CD4-positive, CD25-positive, alpha-beta regulatory T cell (primary cell): Measurements from ENCODE around the gene TMPRSS4. TPM values are rescaled to one million over a fixed set of nuclear protein-coding genes. Genes with fewer than 3 reads are reported as not detected.

Experiments used
- ATAC-seq, 2 donors: fragments of 150-1000 bp; cut with Tn5 transposase; one replicate each; pipeline ENCODE4 v1.10.0; 2021; ENCODE audit warnings: low read depth in 2 of 2, moderate number of reproducible peaks in 2 of 2, moderate library complexity in 1 of 2
- DNase-seq, 3 donors: peaks; one replicate each; pipeline versions ENCODE4 v3.0.0 to v3.0.0-alpha.2; 2012 to 2022; ENCODE audit warnings: mixed read lengths in 1 of 3
- H3K27ac ChIP-seq: one replicate; pipeline ENCODE4 v1.7.0; 2013; ENCODE audit warnings: mild to moderate bottlenecking, low read length; ENCODE audit not compliant: insufficient read depth, poor library complexity, severe bottlenecking
- H3K27me3 ChIP-seq: one replicate; pipeline ENCODE4 v1.7.0; 2013; ENCODE audit warnings: low read length; ENCODE audit not compliant: control insufficient read depth, insufficient read depth
- H3K36me3 ChIP-seq: one replicate; pipeline ENCODE4 v1.7.0; 2013; ENCODE audit warnings: mild to moderate bottlenecking, low read length, moderate library complexity; ENCODE audit not compliant: control insufficient read depth, insufficient read depth
- H3K4me1 ChIP-seq: 2 replicates; pipeline ENCODE4 v1.7.0; 2013; ENCODE audit warnings: mild to moderate bottlenecking, low read length; ENCODE audit not compliant: insufficient read depth, control insufficient read depth, poor library complexity, severe bottlenecking
- H3K4me3 ChIP-seq: one replicate; pipeline ENCODE4 v1.7.0; 2013; ENCODE audit warnings: low read depth, mild to moderate bottlenecking, low read length, moderate library complexity
- H3K9me3 ChIP-seq, 2 experiments: 1 replicate in 1 of 2; 2 replicates in 1 of 2; pipeline ENCODE4 v1.7.0; 2013; ENCODE audit warnings: low read length in 2 of 2, mild to moderate bottlenecking in 1 of 2, moderate library complexity in 1 of 2; ENCODE audit not compliant: control insufficient read depth in 2 of 2
- H3K27ac Mint-ChIP-seq, 3 donors: one replicate each; pipeline ENCODE4 v1.8.0; 2020 to 2022; ENCODE audit warnings: mild to moderate bottlenecking in 3 of 3, mixed read lengths in 3 of 3, moderate library complexity in 2 of 3
- H3K27me3 Mint-ChIP-seq: one replicate; pipeline ENCODE4 v1.8.0; 2022; ENCODE audit warnings: mild to moderate bottlenecking, mixed read lengths
- H3K36me3 Mint-ChIP-seq: one replicate; pipeline ENCODE4 v1.8.0; 2020; ENCODE audit warnings: mixed read lengths
- H3K4me1 Mint-ChIP-seq, 4 donors: one replicate each; pipeline ENCODE4 v1.8.0; 2020 to 2022; ENCODE audit warnings: mixed read lengths in 4 of 4, mild to moderate bottlenecking in 1 of 4
- H3K4me3 Mint-ChIP-seq, 4 donors: one replicate each; pipeline ENCODE4 v1.8.0; 2020 to 2022; ENCODE audit warnings: mild to moderate bottlenecking in 4 of 4, mixed read lengths in 4 of 4, moderate library complexity in 3 of 4
- H3K9me3 Mint-ChIP-seq, 7 donors: one replicate each; pipeline ENCODE4 v1.8.0; 2020 to 2022; ENCODE audit warnings: mixed read lengths in 7 of 7, mild to moderate bottlenecking in 3 of 7, moderate library complexity in 2 of 7
- polyA plus RNA-seq, 4 donors: library from polyadenylated mRNA; unstranded; fragments of 300-500 nt; fragmentation: Illumina TruSeq; gene quantifications; one replicate each; pipeline ENCODE4 v1.2.3, GENCODE V29; 2021
- total RNA-seq: library from RNA; stranded (reverse); gene quantifications from one replicate; pipeline ENCODE4 v1.2.3, GENCODE V29; 2022

TMPRSS4 gene
- total and polyA plus RNA-seq, 5 donors from 2014 or later: not detected

DNA sequence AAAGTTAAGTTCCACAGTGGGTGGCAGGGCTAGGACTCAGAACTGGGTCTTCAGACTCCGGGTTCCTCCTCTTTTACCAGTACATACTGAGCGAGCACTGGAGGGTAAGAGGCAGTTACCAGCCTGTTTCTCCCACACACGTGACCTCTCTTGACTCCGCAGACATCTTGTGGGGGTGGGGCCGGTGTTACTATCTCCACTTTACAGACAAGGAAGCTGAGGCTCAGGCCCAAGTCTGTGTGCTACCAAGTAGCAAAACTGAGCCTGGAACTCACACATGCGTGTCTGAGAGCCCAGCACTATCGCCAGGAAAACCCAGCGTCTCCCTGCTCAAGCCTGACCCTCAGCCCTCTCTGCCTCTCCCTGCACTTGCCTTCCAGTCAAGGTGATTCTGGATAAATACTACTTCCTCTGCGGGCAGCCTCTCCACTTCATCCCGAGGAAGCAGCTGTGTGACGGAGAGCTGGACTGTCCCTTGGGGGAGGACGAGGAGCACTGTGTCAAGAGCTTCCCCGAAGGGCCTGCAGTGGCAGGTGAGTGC, 25.9 kb downstream of the TMPRSS4 start:
- Mint-ChIP-seq H3K4me3 (no peak overlapping the region), H3K27me3 (peaks cover 5% of the 10 kb centered on the region), H3K27ac (no peak overlapping the region), H3K36me3 (no peaks in the 10 kb centered on the region), H3K4me1 (peaks cover 0 to 2% (median 0%) of the 10 kb centered on the region in 4 donors), H3K9me3 (peaks cover 0 to 4% (median 0%) of the 10 kb centered on the region in 7 donors)
- Histone ChIP-seq H3K4me3 (no peak overlapping the region), H3K27me3 (no peaks in the 10 kb centered on the region), H3K4me1 (no peaks in the 10 kb centered on the region), H3K36me3 (no peaks in the 10 kb centered on the region), H3K9me3 (no peaks in the 10 kb centered on the region), H3K27ac (no peak overlapping the region)
- ATAC-seq (no peak), DNase-seq (no peak)

DNA sequence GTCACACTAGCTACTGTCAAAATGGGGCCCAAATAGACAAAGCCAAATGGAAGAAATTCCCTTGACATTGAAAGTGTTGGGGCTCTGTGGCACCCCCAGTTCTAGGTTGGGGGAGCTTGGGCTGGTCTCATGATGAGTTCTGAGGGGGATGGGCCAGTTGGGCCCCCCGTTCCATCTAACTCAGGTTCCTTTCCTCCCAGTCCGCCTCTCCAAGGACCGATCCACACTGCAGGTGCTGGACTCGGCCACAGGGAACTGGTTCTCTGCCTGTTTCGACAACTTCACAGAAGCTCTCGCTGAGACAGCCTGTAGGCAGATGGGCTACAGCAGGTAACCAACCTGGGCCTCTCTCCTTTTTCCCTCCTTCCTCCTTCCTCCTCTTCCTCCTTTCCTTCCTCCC, 27.6 kb downstream of the TMPRSS4 start:
- Mint-ChIP-seq H3K9me3 (peaks cover 0 to 4% (median 0%) of the 10 kb centered on the region in 7 donors), H3K27ac (peak overlapping the region in 1 of 3 donors; percentile 17), H3K4me1 (no peaks in the 10 kb centered on the region), H3K36me3 (no peaks in the 10 kb centered on the region), H3K27me3 (peaks cover 5% of the 10 kb centered on the region), H3K4me3 (no peak overlapping the region)
- DNase-seq (no peak), ATAC-seq (no peak)
- Histone ChIP-seq H3K27me3 (no peaks in the 10 kb centered on the region), H3K36me3 (no peaks in the 10 kb centered on the region), H3K4me3 (no peak overlapping the region), H3K4me1 (no peaks in the 10 kb centered on the region), H3K27ac (no peak overlapping the region), H3K9me3 (no peaks in the 10 kb centered on the region)

DNA sequence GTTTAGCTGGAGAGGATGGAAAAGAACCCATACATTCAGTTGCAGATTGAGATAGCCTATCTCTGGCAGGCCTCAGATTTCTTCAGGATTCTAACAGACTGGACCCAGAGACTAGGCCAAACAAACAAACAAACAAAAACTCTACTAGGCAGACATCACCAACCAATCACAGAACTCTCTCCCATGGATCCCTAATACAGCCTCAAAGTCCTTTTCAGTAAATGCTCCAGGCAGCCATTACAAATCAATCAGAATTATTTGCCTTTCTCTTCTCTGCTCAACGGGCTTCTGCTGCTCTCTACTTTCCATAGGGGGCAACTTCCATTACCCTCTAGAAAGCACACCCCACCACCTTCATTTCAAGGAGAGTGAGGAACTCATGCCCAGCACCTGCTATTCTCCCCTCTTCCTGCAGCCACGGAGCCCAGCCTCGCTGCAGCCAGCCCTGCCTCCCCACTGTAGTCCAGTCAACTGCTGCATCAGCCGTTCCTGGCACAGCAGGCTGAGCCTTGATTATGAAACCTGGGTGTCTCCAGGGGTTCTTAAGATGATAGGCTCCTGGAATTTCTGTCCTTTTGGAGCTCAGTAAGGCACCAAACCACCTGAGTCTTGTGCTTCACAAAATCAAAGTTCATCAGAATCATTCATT, 28.9 kb downstream of the TMPRSS4 start:
- Mint-ChIP-seq H3K27ac (no peak overlapping the region), H3K9me3 (peaks cover 0 to 4% (median 0%) of the 10 kb centered on the region in 7 donors), H3K4me3 (no peak overlapping the region), H3K36me3 (no peaks in the 10 kb centered on the region), H3K4me1 (no peaks in the 10 kb centered on the region), H3K27me3 (peaks cover 10% of the 10 kb centered on the region)
- Histone ChIP-seq H3K36me3 (no peaks in the 10 kb centered on the region), H3K4me1 (no peaks in the 10 kb centered on the region), H3K27ac (no peak overlapping the region), H3K9me3 (no peaks in the 10 kb centered on the region), H3K27me3 (no peaks in the 10 kb centered on the region), H3K4me3 (no peak overlapping the region)
- DNase-seq: no peak
- no peak for ATAC-seq

DNA sequence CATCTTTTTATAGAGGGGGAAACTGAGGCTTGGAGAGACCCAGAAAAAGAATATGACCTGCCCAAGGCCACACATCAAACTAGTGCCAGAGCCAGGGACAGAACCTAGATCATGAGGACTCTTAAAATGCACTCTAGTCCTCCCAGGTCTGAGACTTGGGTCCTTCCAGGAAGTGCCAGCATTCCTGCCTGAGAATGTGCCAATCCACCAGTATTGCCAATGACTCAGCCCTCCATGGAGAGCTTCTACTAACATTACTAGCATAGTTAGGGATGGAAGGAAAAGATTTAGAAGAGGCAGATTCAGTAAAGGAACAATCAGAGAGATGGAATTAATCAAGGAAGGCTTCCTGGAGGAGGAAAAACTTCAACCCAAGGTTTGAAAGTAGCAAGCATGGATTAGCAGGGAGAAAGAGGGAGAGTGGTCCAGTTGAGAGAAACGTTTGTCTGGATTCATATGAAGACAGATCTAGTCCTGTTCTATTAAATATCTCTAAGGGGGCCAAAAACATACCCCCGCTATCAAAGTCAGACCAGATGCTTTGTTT, 30.0 kb downstream of the TMPRSS4 start:
- no peak overlapping the region for H3K27ac ChIP-seq
- Mint-ChIP-seq H3K4me1 (no peaks in the 10 kb centered on the region), H3K36me3 (no peaks in the 10 kb centered on the region), H3K9me3 (peaks cover 0 to 4% (median 0%) of the 10 kb centered on the region in 7 donors), H3K27ac (no peak overlapping the region), H3K4me3 (no peak overlapping the region), H3K27me3 (peaks cover 10% of the 10 kb centered on the region)
- no peaks in the 10 kb centered on the region for H3K36me3 ChIP-seq
- ATAC-seq (no peak), DNase-seq (no peak)
- no peak overlapping the region for H3K4me3 ChIP-seq
- no peaks in the 10 kb centered on the region for H3K27me3 ChIP-seq
- no peaks in the 10 kb centered on the region for H3K9me3 ChIP-seq
- no peaks in the 10 kb centered on the region for H3K4me1 ChIP-seq

DNA sequence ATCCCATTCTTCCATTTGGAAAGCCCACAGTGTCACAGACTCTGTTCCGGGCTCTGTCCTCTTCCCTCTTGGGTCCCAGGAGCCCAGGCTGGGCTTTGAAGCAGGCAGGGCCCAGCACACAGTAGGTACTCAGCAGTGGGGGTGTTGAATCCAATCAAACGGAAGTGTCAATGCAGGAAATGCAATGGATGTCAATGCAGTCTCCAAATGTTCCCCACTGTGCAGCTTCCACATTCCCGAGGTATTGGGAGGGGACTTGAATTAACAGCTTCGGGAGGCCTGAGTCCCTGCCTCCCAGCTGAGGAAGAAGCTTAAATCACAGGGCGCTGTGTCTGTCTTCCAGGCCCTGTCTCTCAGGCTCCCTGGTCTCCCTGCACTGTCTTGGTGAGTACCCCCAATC, 31.6 kb downstream of the TMPRSS4 start:
- H3K27ac Mint-ChIP-seq: no peak overlapping the region
- no peak overlapping the region for H3K4me3 Mint-ChIP-seq
- H3K27ac ChIP-seq: no peak overlapping the region
- H3K36me3 ChIP-seq: no peaks in the 10 kb centered on the region
- no peaks in the 10 kb centered on the region for H3K9me3 ChIP-seq
- no peak overlapping the region for H3K4me3 ChIP-seq
- peaks cover 0 to 4% (median 0%) of the 10 kb centered on the region in 7 donors for H3K9me3 Mint-ChIP-seq
- H3K27me3 Mint-ChIP-seq: peaks cover 10% of the 10 kb centered on the region
- H3K36me3 Mint-ChIP-seq: no peaks in the 10 kb centered on the region
- H3K4me1 ChIP-seq: no peaks in the 10 kb centered on the region
- ATAC-seq (no peak), DNase-seq (no peak)
- no peaks in the 10 kb centered on the region for H3K27me3 ChIP-seq
- H3K4me1 Mint-ChIP-seq: no peaks in the 10 kb centered on the region

DNA sequence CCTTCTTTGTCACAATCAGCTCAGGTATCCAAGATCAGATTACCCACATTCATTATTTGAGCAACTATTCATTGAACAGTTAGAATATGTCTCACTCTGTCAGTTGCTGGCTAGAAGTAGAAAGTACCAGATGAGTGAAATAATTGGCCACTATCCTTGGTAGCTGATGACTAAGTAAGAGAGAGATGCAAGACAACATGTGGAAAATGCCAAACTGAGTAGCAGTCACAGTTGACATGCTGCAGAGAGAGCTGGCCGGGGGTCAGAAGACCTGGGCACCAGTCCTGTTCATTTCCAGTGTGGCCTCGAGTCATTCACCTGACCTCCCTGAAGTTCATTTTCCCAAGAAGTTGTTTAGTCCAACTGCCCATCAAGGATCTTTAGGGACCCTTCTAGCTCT, 32.4 kb downstream of the TMPRSS4 start:
- Histone ChIP-seq H3K36me3 (no peaks in the 10 kb centered on the region), H3K27me3 (no peaks in the 10 kb centered on the region), H3K9me3 (no peaks in the 10 kb centered on the region), H3K4me3 (no peak overlapping the region), H3K4me1 (no peaks in the 10 kb centered on the region), H3K27ac (no peak overlapping the region)
- Mint-ChIP-seq H3K4me3 (no peak overlapping the region), H3K27me3 (peaks cover 12% of the 10 kb centered on the region), H3K9me3 (peaks cover 0 to 1% (median 0%) of the 10 kb centered on the region in 7 donors), H3K4me1 (no peaks in the 10 kb centered on the region), H3K36me3 (no peaks in the 10 kb centered on the region), H3K27ac (no peak overlapping the region)
- ATAC-seq (no peak), DNase-seq (no peak)

DNA sequence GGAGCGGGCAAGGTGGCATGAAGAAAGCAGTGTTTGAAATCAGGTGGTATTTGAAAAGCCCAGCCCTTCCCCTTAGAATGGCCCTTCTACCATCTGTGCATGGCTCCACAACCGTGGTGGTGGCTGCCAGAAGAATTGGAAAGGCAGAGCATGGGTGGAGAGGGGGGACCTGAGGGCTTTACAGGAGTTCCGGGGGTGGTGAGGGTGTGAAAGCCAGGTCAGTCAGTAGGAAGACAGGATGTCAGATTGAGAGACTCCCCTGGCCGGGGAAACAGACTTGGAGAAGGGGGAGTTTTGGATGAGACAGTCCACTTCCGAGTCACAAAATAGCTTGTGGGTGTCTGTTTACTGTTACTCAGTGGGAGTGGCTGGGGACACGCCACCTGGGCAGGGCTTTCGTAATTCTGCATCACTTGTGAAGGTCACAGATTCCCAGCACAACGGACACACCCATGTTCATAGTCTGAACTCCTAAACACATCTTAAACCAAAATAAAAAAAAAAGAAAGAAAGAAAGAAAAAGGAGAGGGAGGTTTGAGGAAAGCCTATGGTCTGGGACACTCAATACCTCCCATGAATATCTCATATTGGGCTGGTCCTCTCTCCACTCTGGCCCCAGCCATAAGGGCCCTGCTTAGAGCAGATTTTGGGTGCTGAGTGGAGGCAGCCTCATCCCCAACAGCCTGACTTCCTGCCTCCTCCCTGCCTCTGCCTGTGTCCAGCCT, 34.3 kb downstream of the TMPRSS4 start:
- ATAC-seq (no peak), DNase-seq (no peak)
- Histone ChIP-seq H3K9me3 (no peaks in the 10 kb centered on the region), H3K27ac (no peak overlapping the region), H3K4me1 (no peaks in the 10 kb centered on the region), H3K36me3 (no peaks in the 10 kb centered on the region), H3K27me3 (no peaks in the 10 kb centered on the region), H3K4me3 (no peak overlapping the region)
- peaks cover 0 to 1% (median 0%) of the 10 kb centered on the region in 7 donors for H3K9me3 Mint-ChIP-seq
- H3K27me3 Mint-ChIP-seq: peaks cover 12% of the 10 kb centered on the region
- H3K27ac Mint-ChIP-seq: peak overlapping the region in 1 of 3 donors; percentile 5
- no peaks in the 10 kb centered on the region for H3K36me3 Mint-ChIP-seq
- H3K4me3 Mint-ChIP-seq: no peak overlapping the region
- no peaks in the 10 kb centered on the region for H3K4me1 Mint-ChIP-seq
